H9 (cell line): ENCODE results near the gene MYO1D. TPM values are rescaled to one million over a fixed set of nuclear protein-coding genes. Genes with fewer than 3 reads are reported as not detected.
"Not testable (repeated sequence)": the region's sequence is repeated elsewhere in the genome, so short reads cannot be mapped to it uniquely, and the experiment has no call there.

Source experiments
- DNase-seq: peaks from one replicate; pipeline ENCODE4 v3.0.0-alpha.2; 2017
- H2AFZ ChIP-seq: one replicate; pipeline ENCODE4 v1.6.1; 2013; ENCODE audit warnings: mild to moderate bottlenecking, low read length, control low read depth, moderate library complexity
- H2AK5ac ChIP-seq: 2 replicates; pipeline ENCODE4 v1.6.1; 2013; ENCODE audit warnings: low read length, control low read depth, mixed read lengths; ENCODE audit not compliant: insufficient read length
- H2BK120ac ChIP-seq: one replicate; pipeline ENCODE4 v1.6.1; 2013; ENCODE audit warnings: low read depth, mild to moderate bottlenecking, low read length, control low read depth, inconsistent platforms; ENCODE audit not compliant: poor library complexity, severe bottlenecking
- H2BK12ac ChIP-seq: 2 replicates; pipeline ENCODE4 v1.6.1; 2013; ENCODE audit warnings: low read length, control low read depth, mixed read lengths, low read depth; ENCODE audit not compliant: insufficient read length
- H2BK15ac ChIP-seq: 2 replicates; pipeline ENCODE4 v1.6.1; 2013; ENCODE audit warnings: low read depth, low read length, control low read depth
- H2BK20ac ChIP-seq: one replicate; pipeline ENCODE4 v1.6.1; 2013; ENCODE audit warnings: low read depth, mild to moderate bottlenecking, low read length, control low read depth, inconsistent platforms; ENCODE audit not compliant: poor library complexity, severe bottlenecking
- H2BK5ac ChIP-seq: 2 replicates; pipeline ENCODE4 v1.6.1; 2013; ENCODE audit warnings: low read length, control low read depth, mixed read lengths; ENCODE audit not compliant: insufficient read length
- H3K14ac ChIP-seq: 2 replicates; pipeline ENCODE4 v1.6.1; 2013; ENCODE audit warnings: low read length, control low read depth; ENCODE audit not compliant: insufficient read depth
- H3K18ac ChIP-seq: 2 replicates; pipeline ENCODE4 v1.6.1; 2013; ENCODE audit warnings: low read depth, mild to moderate bottlenecking, mixed read lengths, low read length, control low read depth; ENCODE audit not compliant: insufficient read length
- H3K23ac ChIP-seq: 2 replicates; pipeline ENCODE4 v1.6.1; 2013; ENCODE audit warnings: low read length, control low read depth, mixed read lengths, low read depth; ENCODE audit not compliant: insufficient read length
- H3K23me2 ChIP-seq: 2 replicates; pipeline ENCODE4 v1.6.1; 2013; ENCODE audit warnings: low read depth, mild to moderate bottlenecking, mixed read lengths, low read length, control low read depth; ENCODE audit not compliant: insufficient read length, poor library complexity, severe bottlenecking
- H3K27ac ChIP-seq: 2 replicates; pipeline ENCODE4 v1.5.1; 2013; ENCODE audit warnings: low read length, control low read depth, mixed read lengths, low read depth; ENCODE audit not compliant: insufficient read length
- H3K27me3 ChIP-seq: 2 replicates; pipeline ENCODE4 v1.6.1; 2013; ENCODE audit warnings: low read length, control low read depth, inconsistent platforms; ENCODE audit not compliant: insufficient read depth
- H3K4ac ChIP-seq: 2 replicates; pipeline ENCODE4 v1.6.1; 2013; ENCODE audit warnings: low read depth, mild to moderate bottlenecking, control low read depth, inconsistent platforms, low read length, moderate library complexity
- H3K4me1 ChIP-seq: 2 replicates; pipeline ENCODE4 v1.6.1; 2013; ENCODE audit warnings: low read length, control low read depth, inconsistent platforms; ENCODE audit not compliant: insufficient read depth
- H3K4me2 ChIP-seq: 2 replicates; pipeline ENCODE4 v1.6.1; 2013; ENCODE audit warnings: low read length, control low read depth, mixed read lengths; ENCODE audit not compliant: insufficient read length, insufficient read depth
- H3K56ac ChIP-seq: 2 replicates; pipeline ENCODE4 v1.6.1; 2013; ENCODE audit warnings: low read depth, mild to moderate bottlenecking, mixed read lengths, low read length, control low read depth; ENCODE audit not compliant: insufficient read length
- H3K79me1 ChIP-seq: 2 replicates; pipeline ENCODE4 v1.6.1; 2013; ENCODE audit warnings: low read depth, mild to moderate bottlenecking, moderate library complexity, low read length, control low read depth, inconsistent platforms; ENCODE audit not compliant: insufficient read depth, poor library complexity, severe bottlenecking
- H3K79me2 ChIP-seq: 2 replicates; pipeline ENCODE4 v1.6.1; 2013; ENCODE audit warnings: low read length, control low read depth, inconsistent platforms; ENCODE audit not compliant: insufficient read depth
- H3K9ac ChIP-seq: 2 replicates; pipeline ENCODE4 v1.6.1; 2013; ENCODE audit warnings: low read length, control low read depth, mixed read lengths; ENCODE audit not compliant: insufficient read length; ENCODE audit errors: extremely low read depth
- H3K9me3 ChIP-seq: one replicate; pipeline ENCODE4 v1.6.1; 2013; ENCODE audit warnings: low read depth, low read length, inconsistent platforms; ENCODE audit not compliant: control insufficient read depth
- H3T11ph ChIP-seq: one replicate; pipeline ENCODE4 v1.6.1; 2013; ENCODE audit warnings: mild to moderate bottlenecking, low read length, control low read depth, inconsistent platforms
- H4K20me1 ChIP-seq: one replicate; pipeline ENCODE4 v1.6.1; 2013; ENCODE audit not compliant: control insufficient read depth, insufficient read length, insufficient read depth
- H4K5ac ChIP-seq: 2 replicates; pipeline ENCODE4 v1.6.1; 2013; ENCODE audit warnings: low read depth, mild to moderate bottlenecking, mixed read lengths, low read length, control low read depth; ENCODE audit not compliant: insufficient read length
- H4K8ac ChIP-seq: replicated peaks from 2 replicates; pipeline ENCODE4 v1.6.1; 2013; ENCODE audit warnings: low read length, control low read depth, mixed read lengths, low read depth; ENCODE audit not compliant: insufficient read length
- H4K91ac ChIP-seq: 2 replicates; pipeline ENCODE4 v1.6.1; 2013; ENCODE audit warnings: low read depth, mild to moderate bottlenecking, moderate library complexity, mixed read lengths, low read length, control low read depth; ENCODE audit not compliant: insufficient read length
- H3K27ac Mint-ChIP-seq, 3 experiments: 2 replicates in 2 of 3; 3 replicates in 1 of 3; pipeline ENCODE4 v1.8.0; 2020 to 2021; ENCODE audit warnings: mixed read lengths in 3 of 3, mild to moderate bottlenecking in 1 of 3, moderate library complexity in 1 of 3
- H3K27me3 Mint-ChIP-seq: 2 replicates; pipeline ENCODE4 v1.8.0; 2021; ENCODE audit warnings: low read depth, mild to moderate bottlenecking, moderate library complexity, mixed read lengths
- H3K36me3 Mint-ChIP-seq, 3 experiments: 2 replicates in 2 of 3; 3 replicates in 1 of 3; pipeline ENCODE4 v1.8.0; 2020 to 2021; ENCODE audit warnings: low read depth in 3 of 3, mixed read lengths in 3 of 3; ENCODE audit not compliant: insufficient read depth in 1 of 3
- H3K4me1 Mint-ChIP-seq, 2 experiments: 2 replicates each; pipeline ENCODE4 v1.8.0; 2020; ENCODE audit warnings: mixed read lengths in 2 of 2
- H3K4me3 Mint-ChIP-seq, 2 experiments: 2 replicates in 1 of 2; 3 replicates in 1 of 2; pipeline ENCODE4 v1.8.0; 2020 to 2021; ENCODE audit warnings: mild to moderate bottlenecking in 2 of 2, mixed read lengths in 2 of 2, moderate library complexity in 1 of 2
- H3K9me3 Mint-ChIP-seq, 2 experiments: 2 replicates in 1 of 2; 3 replicates in 1 of 2; pipeline ENCODE4 v1.8.0; 2020; ENCODE audit warnings: mild to moderate bottlenecking in 2 of 2, mixed read lengths in 2 of 2, moderate library complexity in 1 of 2
- CTCF ChIP-seq: fragments of 200-600 bp; sonication (generic); conservative IDR thresholded peaks from 3 replicates; pipeline ENCODE4 v1.8.0; 2021; ENCODE audit warnings: antibody characterized with exemption, mild to moderate bottlenecking
- WGBS: extraction: QIAGEN DNeasy Blood & Tissue Kit; methylation state at CpG from one replicate; pipeline ENCODE4 v1.1.7; 2013; ENCODE audit warnings: missing lambda C conversion rate, low lambda C conversion rate, mixed read lengths; ENCODE audit not compliant: insufficient read length; ENCODE audit errors: extremely low coverage; 5-methylcytosine and 5-hydroxymethylcytosine counted together
- total RNA-seq: library from RNA; stranded (reverse); gene quantifications from 2 replicates; pipeline ENCODE4 v1.2.1, GENCODE V29; 2021

MYO1D gene
- total RNA-seq, 1 experiment from 2014 or later, result 19.0 TPM

DNA sequence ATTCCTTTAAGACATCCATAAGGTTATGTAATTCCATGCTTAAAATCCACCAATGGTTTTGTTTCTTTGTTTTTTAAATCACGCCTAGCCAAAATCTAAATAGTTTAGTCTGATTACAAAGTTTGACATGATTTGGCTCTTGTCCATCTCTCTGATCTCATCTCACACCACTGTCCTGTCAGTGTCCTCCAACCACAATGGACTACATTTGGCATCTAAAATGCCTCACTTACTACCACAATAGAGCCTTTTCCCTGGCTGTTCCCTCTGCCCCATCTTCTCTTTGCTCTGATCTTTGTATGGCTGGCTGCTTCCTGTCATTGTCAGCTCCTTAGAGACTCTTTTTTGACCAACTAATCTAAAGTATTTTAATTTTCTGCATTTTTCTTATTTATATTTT is 157.2 kb downstream of the MYO1D start:
- no CpG with 5 or more reads among the region's 1 CpG for WGBS
- peaks cover under 1 to 10% (median 6%) of the 10 kb centered on the region in 3 experiments; a peak in 5 of 7 replicates for H3K36me3 Mint-ChIP-seq
- no peaks in the 10 kb centered on the region for H3K27me3 ChIP-seq

GRCh38 chr17:32714922-32715321 is 162.0 kb downstream of the MYO1D start:
- H3K9me3 Mint-ChIP-seq, H3K27ac ChIP-seq: not testable (repeated sequence)
- peaks cover 6 to 32% (median 22%) of the 10 kb centered on the region in 3 experiments for H3K36me3 Mint-ChIP-seq

More for the DNA sequence above, 157.2 kb downstream of the MYO1D start:
- no peak overlapping the region for H4K91ac ChIP-seq
- no peaks in the 10 kb centered on the region for H3K79me1 ChIP-seq
- H3K27ac ChIP-seq, result no peak overlapping the region
- H3K4ac ChIP-seq, result no peak overlapping the region
- no peak for DNase-seq
- H3K27me3 Mint-ChIP-seq, result no peaks in the 10 kb centered on the region
- no peak overlapping the region for H3K9ac ChIP-seq
- no peaks in the 10 kb centered on the region for H4K20me1 ChIP-seq
- no peaks in the 10 kb centered on the region for H3K4me1 ChIP-seq
- no peak overlapping the region for H2AK5ac ChIP-seq
- no peak overlapping the region for H2AFZ ChIP-seq
- H3K9me3 Mint-ChIP-seq, result no peaks in the 10 kb centered on the region; a peak in 2 of 5 replicates
- no peaks in the 10 kb centered on the region for H3K4me1 Mint-ChIP-seq
- H2BK12ac ChIP-seq, result no peak overlapping the region
- no peak overlapping the region for H3K4me2 ChIP-seq
- no peak overlapping the region for H3K23ac ChIP-seq
- no peak overlapping the region for H2BK120ac ChIP-seq
- no peak overlapping the region for H3T11ph ChIP-seq
- H4K5ac ChIP-seq, result no peak overlapping the region
- no peak overlapping the region for H2BK20ac ChIP-seq
- no peak overlapping the region for H2BK5ac ChIP-seq
- H3K23me2 ChIP-seq, result no peaks in the 10 kb centered on the region
- H3K9me3 ChIP-seq, result no peaks in the 10 kb centered on the region
- no peak overlapping the region for H2BK15ac ChIP-seq
- no peak overlapping the region for H3K4me3 Mint-ChIP-seq
- no peak overlapping the region for H3K18ac ChIP-seq
- TF ChIP-seq CTCF, result no peak
- H3K79me2 ChIP-seq, result no peaks in the 10 kb centered on the region
- no peak overlapping the region for H4K8ac ChIP-seq
- H3K27ac Mint-ChIP-seq, result no peak overlapping the region
- H3K14ac ChIP-seq, result no peak overlapping the region
- no peak overlapping the region for H3K56ac ChIP-seq

More at GRCh38 chr17:32714922-32715321, 162.0 kb downstream of the MYO1D start:
- H3K18ac ChIP-seq, H3K56ac ChIP-seq, H2BK12ac ChIP-seq, H2AFZ ChIP-seq, H3K23me2 ChIP-seq, H3K79me2 ChIP-seq, H3K27me3 ChIP-seq, H3K9ac ChIP-seq, H3K27me3 Mint-ChIP-seq, H3K4me2 ChIP-seq, H3K9me3 ChIP-seq, H2BK5ac ChIP-seq, H3K4ac ChIP-seq, DNase-seq, H2AK5ac ChIP-seq, H2BK15ac ChIP-seq, H3K27ac Mint-ChIP-seq, H3K23ac ChIP-seq, H4K91ac ChIP-seq, H3T11ph ChIP-seq, H4K20me1 ChIP-seq, H3K14ac ChIP-seq, H3K79me1 ChIP-seq, H4K8ac ChIP-seq, H3K4me1 ChIP-seq, H3K4me3 Mint-ChIP-seq, H4K5ac ChIP-seq, H2BK120ac ChIP-seq, H2BK20ac ChIP-seq, H3K4me1 Mint-ChIP-seq: not testable (repeated sequence)
- no CpG with 5 or more reads among the region's 3 CpGs for WGBS
